ENCODE data around the gene DCAF4. TPM values are rescaled to one million over a fixed set of nuclear protein-coding genes. Genes with fewer than 3 reads are reported as not detected.

DCAF4 gene
- polyA plus RNA-seq, 1 of the 3 experiments (the other 2 are of a cell fraction) = 17.9 TPM

DNA sequence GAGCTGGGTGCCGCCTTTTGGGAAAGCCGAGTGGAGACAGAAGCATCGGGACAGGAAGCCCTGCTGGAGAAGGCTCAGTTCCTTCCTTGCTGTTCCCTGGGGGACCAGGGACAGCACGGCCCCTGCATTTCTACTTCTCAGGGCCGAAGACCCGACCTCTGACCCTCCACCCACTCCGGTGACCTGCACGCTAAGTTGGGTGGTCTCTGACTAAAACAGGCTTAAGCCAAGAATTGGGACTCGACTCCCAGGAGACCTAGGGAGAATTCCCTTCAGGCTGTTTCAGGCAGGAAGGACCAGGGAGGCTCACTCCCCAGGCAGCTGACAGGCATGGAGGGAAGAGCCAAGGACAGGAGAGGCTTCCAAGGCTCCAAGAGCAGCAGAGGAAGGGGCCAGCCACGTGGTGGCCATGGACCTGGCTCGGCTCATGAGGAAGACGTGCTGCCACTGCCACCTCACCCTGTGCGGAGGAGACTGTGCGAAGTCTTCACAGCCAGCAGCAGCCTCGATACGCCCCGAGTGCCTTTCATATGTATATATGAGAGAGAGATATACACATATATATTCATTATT lies 43.9 kb downstream of the DCAF4 start (continued):
- TF ChIP-seq SMC3 (IDR thresholded peaks at IDR 0.05; ENCODE audit: low read depth, low read length) = no peak
- TF ChIP-seq, protein P1, sequence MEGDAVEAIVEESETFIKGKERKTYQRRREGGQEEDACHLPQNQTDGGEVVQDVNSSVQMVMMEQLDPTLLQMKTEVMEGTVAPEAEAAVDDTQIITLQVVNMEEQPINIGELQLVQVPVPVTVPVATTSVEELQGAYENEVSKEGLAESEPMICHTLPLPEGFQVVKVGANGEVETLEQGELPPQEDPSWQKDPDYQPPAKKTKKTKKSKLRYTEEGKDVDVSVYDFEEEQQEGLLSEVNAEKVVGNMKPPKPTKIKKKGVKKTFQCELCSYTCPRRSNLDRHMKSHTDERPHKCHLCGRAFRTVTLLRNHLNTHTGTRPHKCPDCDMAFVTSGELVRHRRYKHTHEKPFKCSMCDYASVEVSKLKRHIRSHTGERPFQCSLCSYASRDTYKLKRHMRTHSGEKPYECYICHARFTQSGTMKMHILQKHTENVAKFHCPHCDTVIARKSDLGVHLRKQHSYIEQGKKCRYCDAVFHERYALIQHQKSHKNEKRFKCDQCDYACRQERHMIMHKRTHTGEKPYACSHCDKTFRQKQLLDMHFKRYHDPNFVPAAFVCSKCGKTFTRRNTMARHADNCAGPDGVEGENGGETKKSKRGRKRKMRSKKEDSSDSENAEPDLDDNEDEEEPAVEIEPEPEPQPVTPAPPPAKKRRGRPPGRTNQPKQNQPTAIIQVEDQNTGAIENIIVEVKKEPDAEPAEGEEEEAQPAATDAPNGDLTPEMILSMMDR (IDR thresholded peaks at IDR 0.05) = no peak

DNA sequence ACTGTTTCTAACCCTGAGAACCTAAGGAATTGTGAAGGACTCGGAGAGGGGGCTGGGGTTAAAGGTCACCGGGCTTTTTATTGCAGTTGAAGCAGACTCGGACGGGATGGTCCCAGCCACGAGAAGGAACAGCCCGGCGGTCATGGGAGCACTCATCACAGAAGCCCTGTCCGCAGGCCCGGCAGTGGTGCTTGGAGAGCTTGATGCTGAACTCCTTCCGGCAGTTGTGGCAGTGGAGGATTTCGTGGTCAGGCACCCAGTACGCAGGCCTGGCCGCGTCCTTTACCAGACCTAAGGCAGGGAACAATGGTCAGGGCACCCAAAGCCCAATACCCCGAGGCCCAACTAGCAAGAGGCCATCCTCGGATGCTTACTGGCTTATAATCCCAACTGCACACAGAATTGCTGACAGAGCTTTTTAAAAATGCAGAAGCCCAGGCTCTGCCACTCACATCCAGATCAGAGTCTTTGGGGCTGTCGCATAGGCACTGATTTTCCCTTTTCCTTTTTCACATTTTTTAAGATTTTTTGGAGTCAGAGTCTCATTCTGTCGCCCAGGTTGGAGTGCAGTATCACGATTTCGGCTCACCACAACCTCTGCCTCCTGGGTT lies 44.7 kb downstream of the DCAF4 start:
- Histone ChIP-seq H3K36me3 (replicated peaks in 1 of 2; ENCODE audit: control insufficient read depth in 1 of 2, insufficient read depth in 2 of 2, low read length in 1 of 2) (peaks cover 37 to 49% of the 10 kb centered on the region in 2 experiments), H3K79me2 (ENCODE audit: insufficient read depth) (no peaks in the 10 kb centered on the region), H3F3A (replicated peaks; ENCODE audit: insufficient read depth) (no peaks in the 10 kb centered on the region), H3K9ac (no peak overlapping the region), H2AFZ (ENCODE audit: low read depth) (no peak overlapping the region), H3K4me3 (ENCODE audit: low read depth in 2 of 2, low read length in 1 of 2) (no peak overlapping the region), H3K27ac (ENCODE audit: low read depth in 2 of 2, low read length in 1 of 2) (no peak overlapping the region), H3K9me3 (no peaks in the 10 kb centered on the region), H3K4me1 (ENCODE audit: control insufficient read depth in 1 of 2, insufficient read depth in 2 of 2, low read depth in 1 of 2, low read length in 1 of 2) (no peaks in the 10 kb centered on the region), H3K4me2 (no peak overlapping the region), H4K20me1 (ENCODE audit: insufficient read depth) (no peaks in the 10 kb centered on the region), H3K27me3 (ENCODE audit: insufficient read depth) (no peaks in the 10 kb centered on the region), H3K9me2 (no peaks in the 10 kb centered on the region)
- CTCF ChIA-PET = interaction anchor here (1.1 to 4.0 kb wide), 2 partner anchors 12 to 22 kb away, joined by 3 to 15 read pairs; no protein-coding TSS in a partner anchor
- TF ChIP-seq SIN3A (IDR thresholded peaks at IDR 0.05; ENCODE audit: borderline replicate concordance, low read depth, low read length) (no peak), RCOR1 (IDR thresholded peaks at IDR 0.05; ENCODE audit: low read length) (no peak), SMC3 (IDR thresholded peaks at IDR 0.05; ENCODE audit: low read depth, low read length) (no peak), ELF1 (IDR thresholded peaks at IDR 0.05) (no peak)
- TF ChIP-seq, protein P2, sequence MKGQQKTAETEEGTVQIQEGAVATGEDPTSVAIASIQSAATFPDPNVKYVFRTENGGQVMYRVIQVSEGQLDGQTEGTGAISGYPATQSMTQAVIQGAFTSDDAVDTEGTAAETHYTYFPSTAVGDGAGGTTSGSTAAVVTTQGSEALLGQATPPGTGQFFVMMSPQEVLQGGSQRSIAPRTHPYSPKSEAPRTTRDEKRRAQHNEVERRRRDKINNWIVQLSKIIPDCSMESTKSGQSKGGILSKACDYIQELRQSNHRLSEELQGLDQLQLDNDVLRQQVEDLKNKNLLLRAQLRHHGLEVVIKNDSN (IDR thresholded peaks at IDR 0.05; ENCODE audit: borderline replicate concordance, low read depth) = no peak
- 89% methylated on average over 6 of the region's 20 CpGs for WGBS (ENCODE audit: low lambda C conversion rate)
- DNase-seq = no peak
- POLR2A ChIA-PET = no interaction called here

DNA sequence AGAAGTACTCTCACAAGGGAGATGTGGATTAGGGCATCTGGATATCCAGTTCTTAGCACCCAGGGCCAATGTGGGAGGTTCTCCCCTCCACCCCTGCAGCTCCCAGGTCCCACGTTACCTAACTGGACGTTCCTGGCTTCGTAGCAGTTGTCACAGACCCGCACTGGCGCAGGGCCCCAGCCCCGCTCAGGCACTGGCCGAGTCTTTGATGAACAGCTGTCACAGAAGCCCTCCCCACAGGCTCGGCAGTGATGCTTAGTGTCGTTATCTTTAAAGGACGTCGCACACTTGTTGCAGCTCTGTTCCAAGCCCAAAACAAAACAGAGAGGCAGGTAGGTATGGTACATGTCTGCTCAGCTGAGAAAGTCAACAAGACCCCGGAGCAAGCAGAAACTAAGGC lies 48.4 kb downstream of the DCAF4 start:
- Histone ChIP-seq H3F3A (replicated peaks; ENCODE audit: insufficient read depth) (no peaks in the 10 kb centered on the region), H4K20me1 (ENCODE audit: insufficient read depth) (no peaks in the 10 kb centered on the region), H3K79me2 (ENCODE audit: insufficient read depth) (no peaks in the 10 kb centered on the region), H3K9me2 (no peaks in the 10 kb centered on the region), H3K9me3 (no peaks in the 10 kb centered on the region), H3K36me3 (replicated peaks in 1 of 2; ENCODE audit: control insufficient read depth in 1 of 2, insufficient read depth in 2 of 2, low read length in 1 of 2) (peaks cover 37 to 62% of the 10 kb centered on the region in 2 experiments), H3K27ac (ENCODE audit: low read depth in 2 of 2, low read length in 1 of 2) (no peak overlapping the region), H2AFZ (ENCODE audit: low read depth) (no peak overlapping the region), H3K4me2 (no peak overlapping the region), H3K4me1 (ENCODE audit: control insufficient read depth in 1 of 2, insufficient read depth in 2 of 2, low read depth in 1 of 2, low read length in 1 of 2) (no peaks in the 10 kb centered on the region), H3K27me3 (ENCODE audit: insufficient read depth) (no peaks in the 10 kb centered on the region), H3K9ac (no peak overlapping the region), H3K4me3 (ENCODE audit: low read depth in 2 of 2, low read length in 1 of 2) (no peak overlapping the region)
- POLR2A ChIA-PET = no interaction called here
- DNase-seq = no peak
- WGBS (ENCODE audit: low lambda C conversion rate) = 98% methylated on average over 9 of the region's 12 CpGs
- CTCF ChIA-PET = interaction anchor here (1.5 to 4.0 kb wide), 3 partner anchors 26 to 461 kb away, joined by 4 to 15 read pairs (median 9); no protein-coding TSS in a partner anchor
- no peak for TF ChIP-seq EZH2phosphoT487 (IDR thresholded peaks at IDR 0.05; ENCODE audit: borderline replicate concordance, low read depth)
- TF ChIP-seq CHD2 (IDR thresholded peaks at IDR 0.05; ENCODE audit: low read length, partially characterized antibody) = no peak
- TF ChIP-seq, protein P1 (IDR thresholded peaks at IDR 0.05) = no peak
- TF ChIP-seq ELF1 (IDR thresholded peaks at IDR 0.05) = no peak
- TF ChIP-seq, protein P3, sequence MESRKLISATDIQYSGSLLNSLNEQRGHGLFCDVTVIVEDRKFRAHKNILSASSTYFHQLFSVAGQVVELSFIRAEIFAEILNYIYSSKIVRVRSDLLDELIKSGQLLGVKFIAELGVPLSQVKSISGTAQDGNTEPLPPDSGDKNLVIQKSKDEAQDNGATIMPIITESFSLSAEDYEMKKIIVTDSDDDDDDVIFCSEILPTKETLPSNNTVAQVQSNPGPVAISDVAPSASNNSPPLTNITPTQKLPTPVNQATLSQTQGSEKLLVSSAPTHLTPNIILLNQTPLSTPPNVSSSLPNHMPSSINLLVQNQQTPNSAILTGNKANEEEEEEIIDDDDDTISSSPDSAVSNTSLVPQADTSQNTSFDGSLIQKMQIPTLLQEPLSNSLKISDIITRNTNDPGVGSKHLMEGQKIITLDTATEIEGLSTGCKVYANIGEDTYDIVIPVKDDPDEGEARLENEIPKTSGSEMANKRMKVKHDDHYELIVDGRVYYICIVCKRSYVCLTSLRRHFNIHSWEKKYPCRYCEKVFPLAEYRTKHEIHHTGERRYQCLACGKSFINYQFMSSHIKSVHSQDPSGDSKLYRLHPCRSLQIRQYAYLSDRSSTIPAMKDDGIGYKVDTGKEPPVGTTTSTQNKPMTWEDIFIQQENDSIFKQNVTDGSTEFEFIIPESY (IDR thresholded peaks at IDR 0.05; ENCODE audit: borderline replicate concordance, low read depth) = no peak
- TF ChIP-seq, protein P4, sequence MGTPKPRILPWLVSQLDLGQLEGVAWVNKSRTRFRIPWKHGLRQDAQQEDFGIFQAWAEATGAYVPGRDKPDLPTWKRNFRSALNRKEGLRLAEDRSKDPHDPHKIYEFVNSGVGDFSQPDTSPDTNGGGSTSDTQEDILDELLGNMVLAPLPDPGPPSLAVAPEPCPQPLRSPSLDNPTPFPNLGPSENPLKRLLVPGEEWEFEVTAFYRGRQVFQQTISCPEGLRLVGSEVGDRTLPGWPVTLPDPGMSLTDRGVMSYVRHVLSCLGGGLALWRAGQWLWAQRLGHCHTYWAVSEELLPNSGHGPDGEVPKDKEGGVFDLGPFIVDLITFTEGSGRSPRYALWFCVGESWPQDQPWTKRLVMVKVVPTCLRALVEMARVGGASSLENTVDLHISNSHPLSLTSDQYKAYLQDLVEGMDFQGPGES (IDR thresholded peaks at IDR 0.05; ENCODE audit: low read depth, low read length) = no peak
- no peak for TF ChIP-seq MXI1 (IDR thresholded peaks at IDR 0.05; ENCODE audit: low read depth, low read length)
- TF ChIP-seq FOXJ3 (CRISPR knock-in tag; IDR thresholded peaks at IDR 0.05) = no peak
- TF ChIP-seq, protein P2 (IDR thresholded peaks at IDR 0.05; ENCODE audit: borderline replicate concordance, low read depth) = no peak
- TF ChIP-seq SMC3 (IDR thresholded peaks at IDR 0.05; ENCODE audit: low read depth, low read length) = no peak
- TF ChIP-seq EP300 (IDR thresholded peaks at IDR 0.05; ENCODE audit: borderline replicate concordance in 1 of 2, low read depth in 1 of 2, low read length in 1 of 2) = no peak
